GM21825 (cell line): ENCODE measurements around the gene ESPN.
"Not testable (repeated sequence)": the region's sequence is repeated elsewhere in the genome, so short reads cannot be mapped to it uniquely, and the experiment has no call there.

Experiments
- ATAC-seq: cut with Tn5 transposase; IDR thresholded peaks from one replicate; pipeline ENCODE4 v1.9.1; 2021; ENCODE audit warnings: mild to moderate bottlenecking, moderate library complexity; ENCODE audit not compliant: unreplicated experiment

Gene ESPN

DNA sequence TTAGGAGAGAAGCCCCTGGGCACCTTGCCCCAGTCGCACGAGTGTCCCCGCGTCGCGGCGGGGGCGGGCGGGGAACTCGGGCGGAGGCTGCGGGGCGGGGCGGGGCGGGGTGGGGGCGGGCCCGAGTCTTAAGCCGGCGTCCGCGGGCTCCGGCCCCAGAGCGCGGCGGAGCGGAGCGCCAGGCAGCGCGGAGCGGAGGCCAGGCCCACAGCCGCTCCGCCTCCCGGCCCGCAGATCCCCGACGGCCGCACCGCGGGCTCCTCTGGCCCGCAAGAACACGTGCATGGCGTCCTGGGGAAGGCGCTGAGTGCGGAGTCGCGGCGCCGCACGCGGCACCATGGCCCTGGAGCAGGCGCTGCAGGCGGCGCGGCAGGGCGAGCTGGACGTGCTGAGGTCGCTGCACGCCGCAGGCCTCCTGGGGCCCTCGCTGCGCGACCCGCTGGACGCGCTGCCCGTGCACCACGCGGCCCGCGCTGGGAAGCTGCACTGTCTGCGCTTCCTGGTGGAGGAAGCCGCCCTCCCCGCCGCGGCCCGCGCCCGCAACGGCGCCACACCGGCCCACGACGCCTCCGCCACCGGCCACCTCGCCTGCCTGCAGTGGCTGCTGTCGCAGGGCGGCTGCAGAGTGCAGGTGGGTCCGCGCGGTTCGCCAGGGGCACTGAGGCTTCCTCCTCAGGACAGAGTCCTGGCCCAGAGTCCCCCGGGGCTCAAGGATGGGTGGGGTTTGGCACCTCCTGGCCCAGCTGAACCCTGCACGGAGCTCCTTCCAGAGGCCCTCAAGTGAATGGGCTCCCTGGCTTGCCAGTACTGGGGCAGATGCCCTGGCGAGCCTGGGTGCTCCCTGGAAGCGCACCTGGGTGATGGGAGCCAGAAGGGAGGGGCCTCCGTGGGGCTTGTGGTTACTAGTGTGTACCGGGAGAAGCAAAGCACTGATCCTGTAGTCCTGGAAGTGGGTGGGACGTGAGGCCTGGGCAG is at the start of gene ESPN:
Gene ESPN (plus strand): TSS at position 158 of the 975 bp plus-strand sequence. CDS start 180 bp downstream, at position 338.
- no peak for ATAC-seq

GRCh38 chr1:6378096-6378746 is 46.4 kb upstream of the ESPN start:
- no peak for ATAC-seq

GRCh38 chr1:6380037-6380436 is 44.5 kb upstream of the ESPN start:
- ATAC-seq, result no peak

GRCh38 chr1:6384135-6384534 is 40.4 kb upstream of the ESPN start:
- no peak for ATAC-seq

GRCh38 chr1:6384962-6385361 is 39.6 kb upstream of the ESPN start:
- ATAC-seq, result no peak

GRCh38 chr1:6385488-6386191 is 38.9 kb upstream of the ESPN start:
- no peak for ATAC-seq

GRCh38 chr1:6386371-6386949 is 38.1 kb upstream of the ESPN start:
- no peak for ATAC-seq

- no peak for ATAC-seq
Observed at GRCh38 chr1:6389971-6390370, 34.6 kb upstream of the ESPN start.

- ATAC-seq, result no peak
Observed at GRCh38 chr1:6391951-6392808, 32.4 kb upstream of the ESPN start.

DNA sequence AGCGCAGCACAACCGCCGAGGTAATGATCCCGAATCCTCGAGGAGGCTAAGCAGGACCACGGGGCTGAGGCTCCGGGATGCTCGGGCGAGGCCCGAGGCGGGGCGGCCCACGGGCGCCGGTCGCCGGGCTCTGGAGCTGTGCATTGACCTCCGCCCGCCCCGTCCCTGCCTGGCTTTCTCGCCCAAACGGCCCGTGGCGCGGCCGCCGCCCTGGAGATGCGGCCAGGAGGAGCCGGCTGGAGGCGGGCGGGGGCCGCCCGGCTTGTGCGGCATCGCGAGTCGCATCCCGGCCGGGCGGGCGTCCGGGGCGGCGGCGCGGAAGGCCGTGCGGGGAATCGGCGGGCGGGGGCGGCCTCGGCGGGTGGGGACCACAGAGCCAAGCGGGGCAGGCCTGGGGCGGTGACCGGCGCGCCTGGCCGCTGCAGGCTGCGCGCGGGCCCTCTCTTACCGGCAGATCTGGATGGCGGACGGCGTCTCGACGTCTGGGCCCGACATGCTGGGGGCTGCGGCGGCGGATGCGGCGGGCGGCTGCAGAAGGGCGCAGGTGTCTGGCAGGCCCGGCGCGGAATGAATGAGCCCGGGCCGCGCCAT is 31.7 kb upstream of the ESPN start:
- no peak for ATAC-seq

DNA sequence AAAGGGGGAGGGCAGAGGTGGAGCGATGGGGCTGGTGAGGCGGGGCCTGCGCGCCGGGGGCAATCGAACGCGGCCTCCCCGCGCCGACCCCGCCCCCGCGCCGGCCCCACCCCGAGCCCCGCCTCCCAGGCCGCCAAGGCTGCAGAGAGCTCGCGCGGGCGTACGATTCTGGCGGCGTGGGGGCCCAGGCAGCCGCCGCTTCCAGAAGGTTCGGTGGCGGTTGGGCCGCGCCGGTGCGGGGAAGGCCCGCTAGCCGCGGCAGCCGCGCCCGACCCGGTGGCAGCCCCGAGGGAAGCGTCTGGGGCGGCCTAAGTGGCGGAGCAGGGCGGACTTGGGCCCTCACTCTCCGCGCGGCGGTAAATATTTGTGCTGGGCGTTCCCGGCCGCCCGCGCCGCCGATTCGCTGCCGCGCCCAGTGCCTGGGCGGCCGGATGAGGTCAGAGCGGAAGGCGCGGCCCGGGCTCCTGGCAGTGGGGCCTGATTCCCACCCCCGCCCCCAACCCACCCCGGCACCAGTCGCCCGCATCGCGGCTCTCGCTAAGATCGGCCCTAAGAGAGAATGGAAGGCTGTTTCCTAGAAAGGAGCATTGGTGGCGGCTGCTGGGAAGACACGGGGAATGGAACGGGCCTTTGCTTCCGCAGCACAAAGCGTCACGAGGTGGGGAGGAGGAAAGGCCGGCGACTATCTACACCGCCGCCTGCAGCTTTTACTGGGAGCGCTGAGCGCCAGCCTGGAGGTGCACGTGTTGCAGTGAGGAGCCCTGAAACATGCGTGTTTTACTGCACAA is 31.0 kb upstream of the ESPN start, which contains the start of gene ACOT7:
Gene ACOT7 (minus strand): TSS at position 368 of the 788 bp plus-strand sequence. CDS start 368 bp downstream, outside the sequence.
- peak; percentile 72 for ATAC-seq

DNA sequence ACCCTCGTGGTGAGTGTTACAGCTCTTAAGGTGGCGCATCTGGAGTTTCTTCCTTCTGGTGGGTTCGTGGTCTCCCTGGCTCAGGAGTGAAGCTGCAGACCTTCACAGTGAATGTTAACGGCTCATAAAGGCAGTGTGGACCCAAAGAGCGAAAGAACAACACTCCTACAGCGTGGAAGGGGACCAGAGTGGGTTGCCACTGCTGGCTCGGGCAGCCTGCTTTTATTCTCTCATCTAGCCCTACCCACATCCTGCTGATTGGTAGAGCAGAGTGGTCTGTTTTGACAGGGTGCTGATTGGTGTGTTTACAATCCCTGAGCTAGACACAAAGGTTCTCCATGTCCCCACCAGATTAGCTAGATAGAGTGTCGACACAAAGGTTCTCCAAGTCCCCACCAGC is 29.4 kb upstream of the ESPN start:
- not testable (repeated sequence) for ATAC-seq

DNA sequence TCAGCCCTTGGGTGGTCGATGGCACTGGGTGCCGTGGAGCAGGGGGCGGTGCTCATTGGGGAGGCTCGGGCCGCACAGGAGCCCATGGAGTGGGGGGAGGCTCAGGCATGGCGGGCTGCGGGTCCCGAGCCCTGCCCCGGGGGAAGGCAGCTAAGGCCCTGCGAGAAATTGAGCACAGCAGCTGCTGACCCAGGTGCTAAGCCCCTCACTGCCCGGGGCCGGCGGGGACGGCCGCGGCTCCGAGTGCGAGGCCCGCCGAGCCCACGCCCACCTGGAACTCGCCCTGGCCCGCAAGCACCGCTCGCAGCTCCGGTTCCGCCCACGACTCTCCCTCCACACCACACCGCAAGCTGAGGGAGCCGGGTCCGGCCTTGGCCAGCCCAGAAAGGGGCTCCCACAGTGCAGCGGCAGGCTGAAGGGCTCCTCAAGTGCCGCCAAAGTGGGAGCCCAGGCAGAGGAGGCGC is 28.8 kb upstream of the ESPN start:
- ATAC-seq, result not testable (repeated sequence)

GRCh38 chr1:6396998-6397397 is 27.6 kb upstream of the ESPN start:
- ATAC-seq, result no peak

DNA sequence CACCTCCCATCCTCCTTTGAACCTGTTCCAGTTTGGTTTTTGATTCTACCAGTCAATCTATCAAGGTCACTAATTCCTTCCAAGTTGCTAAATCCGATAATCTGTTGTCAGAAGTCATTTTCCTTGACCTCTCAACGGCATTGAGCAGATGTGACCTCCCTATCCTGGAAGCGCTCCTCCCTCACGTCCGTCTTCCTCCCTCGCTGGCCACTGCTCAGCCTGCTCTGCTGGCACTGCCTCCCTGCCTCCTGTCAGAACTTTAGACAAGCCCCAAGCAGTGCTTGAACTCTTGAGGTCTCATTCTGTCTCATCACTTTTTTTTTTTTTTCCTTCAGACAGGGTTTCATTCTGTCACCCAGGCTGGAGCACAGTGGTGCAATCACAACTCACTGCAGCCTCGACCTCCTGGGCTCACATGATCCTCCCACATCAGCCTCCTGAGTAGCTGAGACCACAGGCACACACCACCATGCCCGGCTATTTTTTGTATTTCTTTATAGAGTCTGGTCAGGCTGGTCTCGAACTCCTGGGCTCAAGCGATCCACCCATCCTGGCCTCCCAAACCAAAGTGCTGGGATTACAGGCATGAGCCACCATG is 26.6 kb upstream of the ESPN start:
- ATAC-seq, result no peak

GRCh38 chr1:6399294-6399693 is 25.3 kb upstream of the ESPN start:
- ATAC-seq, result no peak

DNA sequence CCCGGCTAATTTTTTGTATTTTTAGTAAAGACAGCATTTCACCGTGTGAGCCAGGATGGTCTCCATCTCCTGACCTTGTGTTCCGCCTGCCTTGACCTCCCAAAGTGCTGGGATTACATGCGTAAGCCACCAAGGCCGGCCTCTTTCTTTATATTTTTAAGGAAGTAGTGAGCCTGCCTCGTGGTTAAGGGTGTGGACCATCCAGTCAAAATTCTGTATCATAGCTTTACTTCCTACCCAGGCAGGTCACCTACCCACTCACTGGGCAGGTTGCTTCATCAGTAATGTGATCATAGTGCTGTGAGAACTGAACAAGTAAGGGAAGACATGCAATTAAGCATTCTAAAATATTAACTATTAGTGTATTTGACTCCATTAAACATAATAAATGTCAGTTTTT is 22.9 kb upstream of the ESPN start:
- ATAC-seq, result no peak

DNA sequence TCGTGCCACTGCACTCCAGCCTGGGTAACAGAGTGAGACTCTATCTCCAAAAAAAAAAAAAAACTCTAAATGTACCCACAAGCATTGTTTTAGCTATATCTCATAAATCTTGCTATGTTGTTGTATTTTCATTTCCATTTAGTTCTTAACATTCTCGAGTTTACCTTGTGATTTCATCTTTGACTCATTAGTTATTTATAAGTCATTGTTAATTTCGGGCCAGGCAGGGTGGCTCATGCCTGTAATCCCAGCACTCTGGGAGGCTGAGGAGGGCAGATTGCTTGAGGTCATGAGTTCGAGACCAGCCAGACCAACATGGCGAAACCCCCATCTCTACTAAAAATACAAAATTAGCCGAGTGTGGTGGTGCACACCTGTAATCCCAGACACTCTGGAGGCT is 16.6 kb upstream of the ESPN start:
- ATAC-seq, result no peak
